GM12801 (cell line): ENCODE results near the gene CLDN14.

Source experiments
- TF ChIP-seq, protein P1 (sequence below): IDR thresholded peaks from one replicate; pipeline ENCODE4 v1.5.1; 2011; ENCODE audit warnings: control low read depth; ENCODE audit not compliant: insufficient read length; ENCODE audit errors: extremely low read depth

CLDN14 gene

GRCh38 chr21:36441715-36442114 is 38.2 kb downstream of the CLDN14 start:
- TF ChIP-seq, protein P1, sequence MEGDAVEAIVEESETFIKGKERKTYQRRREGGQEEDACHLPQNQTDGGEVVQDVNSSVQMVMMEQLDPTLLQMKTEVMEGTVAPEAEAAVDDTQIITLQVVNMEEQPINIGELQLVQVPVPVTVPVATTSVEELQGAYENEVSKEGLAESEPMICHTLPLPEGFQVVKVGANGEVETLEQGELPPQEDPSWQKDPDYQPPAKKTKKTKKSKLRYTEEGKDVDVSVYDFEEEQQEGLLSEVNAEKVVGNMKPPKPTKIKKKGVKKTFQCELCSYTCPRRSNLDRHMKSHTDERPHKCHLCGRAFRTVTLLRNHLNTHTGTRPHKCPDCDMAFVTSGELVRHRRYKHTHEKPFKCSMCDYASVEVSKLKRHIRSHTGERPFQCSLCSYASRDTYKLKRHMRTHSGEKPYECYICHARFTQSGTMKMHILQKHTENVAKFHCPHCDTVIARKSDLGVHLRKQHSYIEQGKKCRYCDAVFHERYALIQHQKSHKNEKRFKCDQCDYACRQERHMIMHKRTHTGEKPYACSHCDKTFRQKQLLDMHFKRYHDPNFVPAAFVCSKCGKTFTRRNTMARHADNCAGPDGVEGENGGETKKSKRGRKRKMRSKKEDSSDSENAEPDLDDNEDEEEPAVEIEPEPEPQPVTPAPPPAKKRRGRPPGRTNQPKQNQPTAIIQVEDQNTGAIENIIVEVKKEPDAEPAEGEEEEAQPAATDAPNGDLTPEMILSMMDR = no peak

DNA sequence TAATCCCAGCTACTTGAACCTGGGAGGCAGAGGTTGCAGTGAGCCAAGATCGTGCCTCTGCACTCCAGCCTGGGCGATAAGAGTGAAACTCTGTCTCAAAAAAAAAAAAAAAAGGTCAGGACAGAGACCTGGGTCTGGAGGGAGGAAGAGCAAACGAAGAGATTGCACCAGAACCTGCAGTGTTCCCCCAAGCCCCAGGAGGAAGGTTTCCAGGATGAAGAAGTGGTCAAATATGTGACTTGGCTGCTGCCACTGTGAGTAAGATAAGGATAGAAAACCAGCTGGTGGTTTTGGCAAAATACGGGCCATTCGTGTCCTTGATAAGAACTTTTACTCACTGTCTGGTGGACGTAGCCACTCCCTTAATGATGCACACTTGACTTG is 42.2 kb downstream of the CLDN14 start:
- TF ChIP-seq, protein P1 = no peak

GRCh38 chr21:36436829-36437744 is 42.8 kb downstream of the CLDN14 start:
- TF ChIP-seq, protein P1 = no peak

- TF ChIP-seq, protein P1 = no peak
Observed at GRCh38 chr21:36434144-36434543, 45.8 kb downstream of the CLDN14 start.

GRCh38 chr21:36433059-36433709 is 46.7 kb downstream of the CLDN14 start:
- TF ChIP-seq, protein P1 = no peak

DNA sequence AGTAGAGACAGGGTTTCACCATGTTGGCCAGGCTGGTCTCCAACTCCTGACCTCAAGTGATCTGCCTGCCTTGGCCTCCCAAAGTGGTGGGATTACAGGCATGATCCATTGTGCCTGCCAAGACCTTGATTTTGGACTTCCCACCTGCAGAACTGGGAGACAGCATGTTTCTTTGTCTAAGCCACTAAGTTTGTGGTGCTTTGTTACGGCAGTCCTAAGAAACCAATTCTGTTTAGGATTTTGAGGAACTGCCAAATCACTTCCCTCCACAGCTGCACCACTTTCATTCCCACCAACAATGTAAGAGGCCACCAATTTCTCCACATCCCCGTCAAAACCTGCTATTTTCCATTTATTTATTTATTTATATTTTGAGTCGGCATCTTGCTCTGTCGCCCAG is 48.7 kb downstream of the CLDN14 start:
- TF ChIP-seq, protein P1 = no peak

DNA sequence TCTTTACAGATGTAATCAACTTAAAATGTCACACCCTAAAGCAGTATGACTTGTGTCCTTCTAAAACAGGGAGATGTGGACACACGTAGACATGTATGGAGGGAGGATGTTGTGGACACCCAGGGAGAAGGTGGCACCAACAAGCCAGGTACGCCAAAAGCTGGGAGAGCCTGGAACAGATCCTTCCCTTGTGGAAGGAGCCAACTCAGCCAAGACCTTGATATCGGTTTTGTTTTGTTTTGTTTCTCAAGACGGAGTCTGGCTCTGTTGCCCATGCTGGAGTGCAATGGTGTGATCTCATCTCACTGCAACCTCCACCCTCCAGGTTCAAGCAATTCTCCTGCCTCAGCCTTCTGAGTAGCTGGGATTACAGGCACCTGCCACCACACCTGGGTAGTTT is 49.1 kb downstream of the CLDN14 start:
- TF ChIP-seq, protein P1 = no peak
